Kidney (tissue), 14 donors: ENCODE data around the gene PPP2R2D. TPM values are rescaled to one million over a fixed set of nuclear protein-coding genes. Genes with fewer than 3 reads are reported as not detected.

ENCODE experiments used
- DNase-seq, 5 donors: peaks; one replicate each; pipeline ENCODE4 v3.0.0-alpha.2; 2013 to 2020
- FAIRE-seq: peaks from 2 replicates; lab custom pipeline; 2012; peaks lifted over from hg19 to GRCh38; lab: Jason Lieb, UNC
- H3K27ac ChIP-seq, 2 donors: one replicate each; pipeline ENCODE4 v1.7.0; 2013; ENCODE audit warnings: low read depth in 2 of 2, low read length in 2 of 2, inconsistent platforms in 1 of 2
- H3K27me3 ChIP-seq: one replicate; pipeline ENCODE4 v1.7.1; 2013; ENCODE audit warnings: low read length, inconsistent platforms; ENCODE audit not compliant: control insufficient read depth, insufficient read depth
- H3K36me3 ChIP-seq, 3 donors: one replicate each; pipeline versions ENCODE4 v1.7.0 to v1.7.1; 2013; ENCODE audit warnings: low read length in 3 of 3, control low read depth in 1 of 3, inconsistent platforms in 1 of 3; ENCODE audit not compliant: insufficient read depth in 3 of 3, control insufficient read depth in 2 of 3
- H3K4me1 ChIP-seq, 3 donors: one replicate each; pipeline versions ENCODE4 v1.7.0 to v1.7.1; 2013; ENCODE audit warnings: low read length in 3 of 3, inconsistent platforms in 1 of 3, low read depth in 1 of 3; ENCODE audit not compliant: control insufficient read depth in 2 of 3, insufficient read depth in 2 of 3
- H3K4me3 ChIP-seq, 3 donors: one replicate each; pipeline versions ENCODE4 v1.7.0 to v1.8.1; 2013; ENCODE audit warnings: low read length in 3 of 3, control low read depth in 1 of 3, inconsistent platforms in 1 of 3
- H3K9ac ChIP-seq, 3 donors: one replicate each; pipeline versions ENCODE4 v1.7.0 to v1.7.1; 2013; ENCODE audit warnings: low read length in 3 of 3, control low read depth in 1 of 3, inconsistent platforms in 1 of 3
- H3K9me3 ChIP-seq, 3 donors: one replicate each; pipeline versions ENCODE4 v1.7.0 to v1.7.1; 2013; ENCODE audit warnings: low read length in 3 of 3, control low read depth in 1 of 3, inconsistent platforms in 1 of 3; ENCODE audit not compliant: control insufficient read depth in 2 of 3, insufficient read depth in 1 of 3
- CTCF ChIP-seq: IDR thresholded peaks from 3 replicates; pipeline ENCODE4 v1.5.1; 2012; ENCODE audit warnings: mild to moderate bottlenecking, moderate library complexity, borderline replicate concordance; ENCODE audit not compliant: insufficient read depth; ENCODE audit errors: extremely low read depth
- intact Hi-C: fragments of 100-400 bp; cut with DNase I; formaldehyde crosslinking; loops from one replicate; pipeline ENCODE4 v1.11.1; 2022
- polyA plus RNA-seq: library from polyadenylated mRNA; stranded (reverse); fragments of 350-450 nt; fragmentation: Illumina TruSeq; extraction: RNeasy Lipid Tissue Mini Kit (QIAGEN cat#74804); gene quantifications from one replicate; pipeline ENCODE4 v1.2.3, GENCODE V29; 2014; ENCODE audit warnings: low read depth, low replicate concordance; ENCODE audit not compliant: insufficient read depth
- total RNA-seq: library from RNA; stranded (reverse); fragmentation: NEBNext Ultra II Directional; extraction: Animal tissue kit (Norgen Biotek cat#: 25700); gene quantifications from one replicate; pipeline ENCODE4 v1.2.1, GENCODE V29; 2021
- donor health status: control.
- donor health status: control.
- donor health status: control.
- donor health status: control.
- donor health status: control.
- donor health status: DM: yes; HTN: yes; CAD: no.
- donor health status: Normal renal cell carcinoma (clear cell type).

The PPP2R2D gene
- total and polyA plus RNA-seq, 2 donors from 2014 or later, result 28.3 to 34.8 TPM

GRCh38 chr10:131923038-131923756 lies 22.4 kb downstream of the PPP2R2D start:
- Histone ChIP-seq H3K27ac (no peak overlapping the region), H3K36me3 (peaks cover 0 to 2% (median 0%) of the 10 kb centered on the region in 3 donors), H3K27me3 (no peaks in the 10 kb centered on the region), H3K4me3 (no peak overlapping the region), H3K4me1 (peaks cover 0 to 21% (median 9%) of the 10 kb centered on the region in 3 donors), H3K9me3 (peaks cover 0 to 5% (median 0%) of the 10 kb centered on the region in 3 donors), H3K9ac (no peak overlapping the region)
- TF ChIP-seq CTCF, result no peak
- intact Hi-C loops, result no loop called here
- FAIRE-seq (no peak), DNase-seq (peak in 2 of 5 donors; percentile 17 to 22)

GRCh38 chr10:131925011-131925649 lies 24.3 kb downstream of the PPP2R2D start:
- H3K4me3 ChIP-seq, result no peak overlapping the region
- H3K9me3 ChIP-seq, result peaks cover 0 to 5% (median 0%) of the 10 kb centered on the region in 3 donors
- no peaks in the 10 kb centered on the region for H3K27me3 ChIP-seq
- no peak for TF ChIP-seq CTCF
- peaks cover 0 to 2% (median 0%) of the 10 kb centered on the region in 3 donors for H3K36me3 ChIP-seq
- DNase-seq (no peak), FAIRE-seq (no peak)
- intact Hi-C loops, result no loop called here
- no peak overlapping the region for H3K9ac ChIP-seq
- H3K4me1 ChIP-seq, result peaks cover 0 to 31% (median 14%) of the 10 kb centered on the region in 3 donors
- no peak overlapping the region for H3K27ac ChIP-seq

- intact Hi-C loops, result no loop called here
Observed at GRCh38 chr10:131925716-131926115, 24.9 kb downstream of the PPP2R2D start.

More at GRCh38 chr10:131925716-131926115, 24.9 kb downstream of the PPP2R2D start:
- no peak overlapping the region for H3K9ac ChIP-seq
- peaks cover 0 to 5% (median 0%) of the 10 kb centered on the region in 3 donors for H3K9me3 ChIP-seq
- no peak overlapping the region for H3K4me3 ChIP-seq
- no peaks in the 10 kb centered on the region for H3K27me3 ChIP-seq
- DNase-seq, result no peak
- no peak for FAIRE-seq
- no peak overlapping the region for H3K27ac ChIP-seq
- TF ChIP-seq CTCF, result no peak
- H3K36me3 ChIP-seq, result peaks cover 0 to 2% (median 0%) of the 10 kb centered on the region in 3 donors
- H3K4me1 ChIP-seq, result peaks cover 0 to 29% (median 14%) of the 10 kb centered on the region in 3 donors
